OCI-LY3 (cell line): Measurements from ENCODE around the gene PPP3CA.

Experiments
- H2AFZ ChIP-seq: fragments of 200-600, 300-600 bp; shearing (Covaris generic); 2 replicates; pipeline ENCODE4 v1.6.0; 2014; ENCODE audit warnings: antibody characterized with exemption, low read depth, low read length
- H3K27ac ChIP-seq: fragments of 200-600, 300-600 bp; sonication (generic); 2 replicates; pipeline ENCODE4 v1.5.1; 2014; ENCODE audit warnings: mild to moderate bottlenecking, low read length, moderate library complexity, mixed read lengths
- H3K27me3 ChIP-seq: fragments of 200-600, 300-600 bp; sonication (generic); 2 replicates; pipeline ENCODE4 v1.6.1; 2014; ENCODE audit warnings: low read depth, low read length, mixed read lengths
- H3K36me3 ChIP-seq: fragments of 200-600, 300-600 bp; sonication (generic); replicated peaks from 2 replicates; pipeline ENCODE3; 2014; ENCODE audit warnings: low read depth, low read length, mixed read lengths
- H3K4me1 ChIP-seq: fragments of 300-600, 200-600 bp; sonication (generic); 2 replicates; pipeline ENCODE4 v1.6.1; 2014; ENCODE audit warnings: low read length, mixed read lengths
- H3K4me2 ChIP-seq: fragments of 200-600, 300-600 bp; sonication (generic); 2 replicates; pipeline ENCODE4 v1.6.1; 2014; ENCODE audit warnings: low read length, mixed read lengths
- H3K4me3 ChIP-seq: fragments of 300-600, 200-600 bp; sonication (generic); 2 replicates; pipeline ENCODE4 v1.5.1; 2014; ENCODE audit warnings: antibody characterized with exemption, mild to moderate bottlenecking, low read length, moderate library complexity
- H3K79me2 ChIP-seq: fragments of 300-600, 200-600 bp; shearing (Covaris generic); 2 replicates; pipeline ENCODE4 v1.6.1; 2014; ENCODE audit warnings: mild to moderate bottlenecking, low read length, mixed read lengths
- H3K9ac ChIP-seq: fragments of 300-600, 200-600 bp; shearing (Covaris generic); 2 replicates; pipeline ENCODE4 v1.6.0; 2014; ENCODE audit warnings: mild to moderate bottlenecking, low read length, moderate library complexity
- H3K9me3 ChIP-seq: fragments of 200-600, 300-600 bp; shearing (Covaris generic); 2 replicates; pipeline ENCODE4 v1.6.1; 2014; ENCODE audit warnings: low read length, mixed read lengths; ENCODE audit not compliant: insufficient read depth
- H4K20me1 ChIP-seq: fragments of 200-600, 300-600 bp; sonication (generic); 2 replicates; pipeline ENCODE4 v1.6.1; 2016; ENCODE audit warnings: low read length, mixed read lengths; ENCODE audit not compliant: insufficient read depth
- CTCF ChIP-seq: fragments of 200-600, 300-600 bp; sonication (generic); IDR thresholded peaks from 2 replicates; pipeline ENCODE4 v1.5.1; 2014; ENCODE audit warnings: antibody characterized with exemption, low read length, low read depth
- EZH2phosphoT487 ChIP-seq: fragments of 200-600 bp; shearing (Covaris generic); IDR thresholded peaks from 2 replicates; pipeline ENCODE4 v1.6.1; 2018; ENCODE audit warnings: antibody characterized with exemption, mixed run types, low read depth

The PPP3CA gene

GRCh38 chr4:101178731-101179130, 168.6 kb downstream of the PPP3CA start:
- no peak for TF ChIP-seq CTCF
- TF ChIP-seq EZH2phosphoT487: no peak
- no peak overlapping the region for H3K27ac ChIP-seq
- peaks cover 16% of the 10 kb centered on the region; the same call in 1 of the 2 replicates for H4K20me1 ChIP-seq

GRCh38 chr4:101177154-101177553, 170.2 kb downstream of the PPP3CA start:
- peaks cover 3% of the 10 kb centered on the region for H3K79me2 ChIP-seq
- H3K4me1 ChIP-seq: peaks cover 7% of the 10 kb centered on the region; the same call in 1 of the 2 replicates

More at GRCh38 chr4:101178731-101179130, 168.6 kb downstream of the PPP3CA start:
- Histone ChIP-seq H3K4me3 (no peak overlapping the region), H3K4me1 (peaks cover 7% of the 10 kb centered on the region; the same call in 1 of the 2 replicates), H3K27me3 (no peaks in the 10 kb centered on the region), H3K79me2 (peaks cover 2% of the 10 kb centered on the region; the same call in 1 of the 2 replicates), H3K4me2 (no peak overlapping the region), H3K36me3 (peaks cover 6% of the 10 kb centered on the region), H3K9ac (no peak overlapping the region), H2AFZ (no peak overlapping the region), H3K9me3 (no peaks in the 10 kb centered on the region)

DNA sequence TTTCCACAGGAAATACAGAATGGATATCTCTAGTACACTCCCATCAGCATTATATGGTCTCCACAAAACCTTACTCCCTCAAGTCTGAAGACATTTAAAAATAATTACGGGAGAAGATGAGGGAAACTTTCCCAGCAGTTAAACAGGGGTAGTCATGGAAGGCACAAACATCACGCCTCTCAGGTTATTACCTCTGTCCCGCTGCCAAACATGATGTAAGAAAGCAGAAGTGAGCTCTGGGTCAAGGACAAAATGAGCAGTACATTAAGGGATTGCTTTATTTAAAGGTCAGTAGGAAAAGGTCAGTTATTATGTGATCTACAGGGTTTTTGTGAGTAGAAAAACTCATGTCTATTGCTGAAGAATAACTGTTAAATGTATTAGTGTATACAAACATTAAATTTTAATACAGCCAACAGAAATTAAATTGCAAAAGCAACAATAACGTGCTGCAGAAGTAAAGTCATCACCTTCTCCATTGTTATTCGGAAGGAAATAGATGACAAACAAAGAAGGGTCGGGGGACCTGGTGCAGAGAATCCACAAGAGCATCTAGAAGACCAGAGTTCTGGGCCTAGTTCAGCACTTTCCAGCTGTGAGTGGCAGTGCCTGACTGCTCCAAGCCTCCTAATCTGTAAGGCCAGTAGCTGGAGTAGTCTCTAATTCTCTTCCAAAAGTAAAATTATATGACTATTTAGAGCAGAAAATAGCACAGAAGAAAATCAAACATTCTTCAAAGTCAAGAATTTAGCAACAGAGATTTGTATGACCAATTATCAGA, 171.2 kb downstream of the PPP3CA start:
- Histone ChIP-seq H3K27ac (no peak overlapping the region), H3K4me2 (no peak overlapping the region), H3K79me2 (peaks cover 3% of the 10 kb centered on the region), H3K9me3 (no peaks in the 10 kb centered on the region), H4K20me1 (peaks cover 15% of the 10 kb centered on the region; the same call in 1 of the 2 replicates), H3K36me3 (no peaks in the 10 kb centered on the region), H3K4me3 (no peak overlapping the region), H3K27me3 (no peaks in the 10 kb centered on the region), H3K4me1 (peaks cover 7% of the 10 kb centered on the region; the same call in 1 of the 2 replicates), H3K9ac (no peak overlapping the region), H2AFZ (no peak overlapping the region)
- TF ChIP-seq CTCF (no peak), EZH2phosphoT487 (no peak)

More at GRCh38 chr4:101177154-101177553, 170.2 kb downstream of the PPP3CA start:
- Histone ChIP-seq H3K36me3 (peaks cover under 1% of the 10 kb centered on the region), H3K27ac (no peak overlapping the region), H3K9me3 (no peaks in the 10 kb centered on the region), H4K20me1 (peaks cover 15% of the 10 kb centered on the region; the same call in 1 of the 2 replicates), H3K4me2 (no peak overlapping the region), H2AFZ (no peak overlapping the region), H3K9ac (no peak overlapping the region), H3K27me3 (no peaks in the 10 kb centered on the region), H3K4me3 (no peak overlapping the region)
- TF ChIP-seq CTCF (no peak), EZH2phosphoT487 (no peak)

DNA sequence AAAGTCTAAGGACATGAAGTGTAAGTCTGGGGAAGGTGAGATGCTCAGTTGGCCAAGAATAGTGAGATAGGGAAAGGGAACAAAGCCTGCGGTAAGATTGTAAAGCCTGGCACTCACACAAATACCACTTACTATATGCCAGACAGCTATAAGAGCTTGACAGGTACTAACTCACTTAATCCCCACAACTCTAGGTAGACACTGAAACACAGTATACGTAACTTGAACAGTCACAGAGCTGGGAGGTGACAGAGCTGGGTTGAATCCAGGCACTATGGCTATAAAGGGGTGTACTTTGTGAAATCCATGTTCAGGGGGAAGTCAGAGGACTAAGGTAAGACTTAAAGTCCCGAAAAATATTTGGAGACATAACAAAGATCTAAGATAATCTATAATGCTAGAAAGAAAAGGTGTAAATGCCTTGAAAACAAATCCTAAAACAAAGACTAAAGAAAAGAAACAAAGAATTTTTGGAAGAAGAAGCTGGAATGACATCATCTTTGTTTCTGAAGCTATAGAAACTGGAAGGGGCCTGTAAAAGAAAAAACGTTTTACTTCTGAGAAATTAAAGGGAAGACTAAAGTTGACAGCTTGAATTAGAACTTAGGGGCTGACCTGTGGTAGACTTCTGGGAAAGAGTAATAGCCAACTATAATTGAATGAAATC, 172.5 kb downstream of the PPP3CA start:
- Histone ChIP-seq H3K27ac (no peak overlapping the region), H3K4me3 (no peak overlapping the region), H3K4me2 (no peak overlapping the region), H3K27me3 (no peaks in the 10 kb centered on the region), H3K4me1 (peaks cover 8% of the 10 kb centered on the region), H2AFZ (no peak overlapping the region), H4K20me1 (peaks cover 16% of the 10 kb centered on the region), H3K79me2 (peaks cover 3% of the 10 kb centered on the region), H3K9me3 (no peaks in the 10 kb centered on the region), H3K36me3 (no peaks in the 10 kb centered on the region), H3K9ac (no peak overlapping the region)
- TF ChIP-seq CTCF: no peak
- TF ChIP-seq EZH2phosphoT487: no peak
